Measurements from ENCODE around the gene PCBP1. TPM values are rescaled to one million over a fixed set of nuclear protein-coding genes. Genes with fewer than 3 reads are reported as not detected.
"Not testable (repeated sequence)": the region's sequence is repeated elsewhere in the genome, so short reads cannot be mapped to it uniquely, and the experiment has no call there.

Gene PCBP1
- total and polyA plus RNA-seq, 4 donors, result 134 to 453 (median 297) TPM

GRCh38 chr2:70099270-70099669, 12.0 kb downstream of the PCBP1 start:
- Histone ChIP-seq H3K9me3 (ENCODE audit: control insufficient read depth in 4 of 4, insufficient read depth in 3 of 4, low read length in 3 of 4) (no peaks in the 10 kb centered on the region), H3K9ac (ENCODE audit: insufficient read depth in 1 of 2, low read length in 2 of 2) (no peak overlapping the region), H3K4me3 (no peak overlapping the region), H3K4me1 (ENCODE audit: control insufficient read depth in 5 of 5, insufficient read depth in 5 of 5, low read length in 5 of 5) (peaks cover 2 to 13% (median 4%) of the 10 kb centered on the region in 5 donors), H3K27me3 (ENCODE audit: control insufficient read depth in 3 of 3, insufficient read depth in 3 of 3, low read length in 2 of 3) (no peaks in the 10 kb centered on the region), H3K27ac (ENCODE audit: low read depth in 1 of 2, low read length in 1 of 2) (no peak overlapping the region), H3K36me3 (ENCODE audit: control insufficient read depth in 4 of 4, insufficient read depth in 4 of 4, low read length in 4 of 4) (no peaks in the 10 kb centered on the region)
- ATAC-seq (ENCODE audit: insufficient read depth, low FRiP score), result no peak
- WGBS, 2 donors, result 97 to 98% methylated on average over 2 of the region's 2 CpGs
- TF ChIP-seq, protein P1, sequence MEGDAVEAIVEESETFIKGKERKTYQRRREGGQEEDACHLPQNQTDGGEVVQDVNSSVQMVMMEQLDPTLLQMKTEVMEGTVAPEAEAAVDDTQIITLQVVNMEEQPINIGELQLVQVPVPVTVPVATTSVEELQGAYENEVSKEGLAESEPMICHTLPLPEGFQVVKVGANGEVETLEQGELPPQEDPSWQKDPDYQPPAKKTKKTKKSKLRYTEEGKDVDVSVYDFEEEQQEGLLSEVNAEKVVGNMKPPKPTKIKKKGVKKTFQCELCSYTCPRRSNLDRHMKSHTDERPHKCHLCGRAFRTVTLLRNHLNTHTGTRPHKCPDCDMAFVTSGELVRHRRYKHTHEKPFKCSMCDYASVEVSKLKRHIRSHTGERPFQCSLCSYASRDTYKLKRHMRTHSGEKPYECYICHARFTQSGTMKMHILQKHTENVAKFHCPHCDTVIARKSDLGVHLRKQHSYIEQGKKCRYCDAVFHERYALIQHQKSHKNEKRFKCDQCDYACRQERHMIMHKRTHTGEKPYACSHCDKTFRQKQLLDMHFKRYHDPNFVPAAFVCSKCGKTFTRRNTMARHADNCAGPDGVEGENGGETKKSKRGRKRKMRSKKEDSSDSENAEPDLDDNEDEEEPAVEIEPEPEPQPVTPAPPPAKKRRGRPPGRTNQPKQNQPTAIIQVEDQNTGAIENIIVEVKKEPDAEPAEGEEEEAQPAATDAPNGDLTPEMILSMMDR (IDR thresholded peaks at IDR 0.05; ENCODE audit: control extremely low read depth, extremely low read depth), result no peak
- DNase-seq, result no peak

DNA sequence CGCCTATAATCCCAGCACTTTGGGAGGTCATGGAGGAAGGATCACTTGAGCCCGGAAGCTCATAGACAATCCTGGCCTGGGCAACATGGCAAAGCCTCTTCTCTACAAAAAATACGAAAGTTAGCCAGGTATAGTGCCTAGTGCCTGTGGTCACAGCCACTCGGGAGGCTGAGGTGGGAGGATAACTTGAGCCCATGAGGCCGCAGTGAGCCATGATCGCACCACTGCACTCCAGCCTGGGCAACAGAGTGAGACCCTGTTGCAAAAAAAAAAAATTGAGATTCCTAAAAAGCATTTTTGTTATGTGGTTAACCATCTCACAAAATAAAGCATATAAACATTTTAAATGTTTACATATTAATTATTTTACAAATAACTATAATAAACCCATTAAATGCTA, 13.9 kb downstream of the PCBP1 start:
- Histone ChIP-seq H3K4me3 (no peak overlapping the region), H3K27me3 (ENCODE audit: control insufficient read depth in 3 of 3, insufficient read depth in 3 of 3, low read length in 2 of 3) (no peaks in the 10 kb centered on the region), H3K9me3 (ENCODE audit: control insufficient read depth in 4 of 4, insufficient read depth in 3 of 4, low read length in 3 of 4) (no peaks in the 10 kb centered on the region), H3K4me1 (ENCODE audit: control insufficient read depth in 5 of 5, insufficient read depth in 5 of 5, low read length in 5 of 5) (peaks cover 0 to 9% (median 0%) of the 10 kb centered on the region in 5 donors), H3K27ac (ENCODE audit: low read depth in 1 of 2, low read length in 1 of 2) (no peak overlapping the region), H3K36me3 (ENCODE audit: control insufficient read depth in 4 of 4, insufficient read depth in 4 of 4, low read length in 4 of 4) (no peaks in the 10 kb centered on the region), H3K9ac (ENCODE audit: insufficient read depth in 1 of 2, low read length in 2 of 2) (no peak overlapping the region)
- ATAC-seq (ENCODE audit: insufficient read depth, low FRiP score), result no peak
- DNase-seq, result no peak
- WGBS, 2 donors, result 97% methylated on average over 6 of the region's 6 CpGs
- TF ChIP-seq, protein P1 (IDR thresholded peaks at IDR 0.05; ENCODE audit: control extremely low read depth, extremely low read depth), result no peak

GRCh38 chr2:70101686-70102085, 14.4 kb downstream of the PCBP1 start:
- H3K27ac ChIP-seq (ENCODE audit: low read depth in 1 of 2, low read length in 1 of 2); H3K27me3 ChIP-seq (ENCODE audit: control insufficient read depth in 3 of 3, insufficient read depth in 3 of 3, low read length in 2 of 3); H3K4me3 ChIP-seq; ATAC-seq (ENCODE audit: insufficient read depth, low FRiP score); H3K9me3 ChIP-seq (ENCODE audit: control insufficient read depth in 4 of 4, insufficient read depth in 3 of 4, low read length in 3 of 4); H3K36me3 ChIP-seq (ENCODE audit: control insufficient read depth in 4 of 4, insufficient read depth in 4 of 4, low read length in 4 of 4); H3K4me1 ChIP-seq (ENCODE audit: control insufficient read depth in 5 of 5, insufficient read depth in 5 of 5, low read length in 5 of 5); H3K9ac ChIP-seq (ENCODE audit: insufficient read depth in 1 of 2, low read length in 2 of 2); DNase-seq: not testable (repeated sequence)
- WGBS, 2 donors, result 92 to 94% methylated on average over 11 of the region's 11 CpGs

GRCh38 chr2:70102323-70102905, 15.1 kb downstream of the PCBP1 start:
- not testable (repeated sequence) for H3K27me3 ChIP-seq (ENCODE audit: control insufficient read depth in 3 of 3, insufficient read depth in 3 of 3, low read length in 2 of 3); H3K36me3 ChIP-seq (ENCODE audit: control insufficient read depth in 4 of 4, insufficient read depth in 4 of 4, low read length in 4 of 4); H3K27ac ChIP-seq (ENCODE audit: low read depth in 1 of 2, low read length in 1 of 2); H3K9me3 ChIP-seq (ENCODE audit: control insufficient read depth in 4 of 4, insufficient read depth in 3 of 4, low read length in 3 of 4); DNase-seq; H3K4me1 ChIP-seq (ENCODE audit: control insufficient read depth in 5 of 5, insufficient read depth in 5 of 5, low read length in 5 of 5); H3K9ac ChIP-seq (ENCODE audit: insufficient read depth in 1 of 2, low read length in 2 of 2); H3K4me3 ChIP-seq; ATAC-seq (ENCODE audit: insufficient read depth, low FRiP score)
- WGBS, 2 donors, result 94 to 95% methylated on average over 29 of the region's 29 CpGs
